ENCODE data around the gene AKT1. TPM values are rescaled to one million over a fixed set of nuclear protein-coding genes. Genes with fewer than 3 reads are reported as not detected.

AKT1 gene
- total and polyA plus RNA-seq, 4 donors = 30.6 to 192 (median 58.7) TPM

Other genes with a start within 250 kb of the AKT1 start
- 1 to 10 TPM in 1 of 2 donors, under 1 TPM in 1; 0.09 to 2.8 TPM for gene C14orf180, start 216.0 kb downstream of the AKT1 start, total RNA-seq
- 1 to 10 TPM; 3.0 to 4.0 TPM for gene C14orf180, start 216.0 kb downstream of the AKT1 start, polyA plus RNA-seq
- under 1 TPM in 1 of 2 donors, not detected in 1; 0.37 TPM for gene TMEM179, start 191.0 kb downstream of the AKT1 start, total RNA-seq
- under 1 TPM in 1 of 2 donors, not detected in 1; 0.12 TPM for gene TMEM179, start 191.0 kb downstream of the AKT1 start, polyA plus RNA-seq
- 10 to 100 TPM; 13.1 to 35.8 TPM for gene INF2, start 106.1 kb downstream of the AKT1 start, total RNA-seq
- 10 to 100 TPM; 15.1 to 51.6 TPM for gene INF2, start 106.1 kb downstream of the AKT1 start, polyA plus RNA-seq
- 10 to 100 TPM in 1 of 2 donors, 1 to 10 TPM in 1; 1.8 to 13.3 TPM for gene ADSS1, start 71.5 kb downstream of the AKT1 start, total RNA-seq
- gene ADSS1, start 71.5 kb downstream of the AKT1 start, polyA plus RNA-seq = 10 to 100 TPM; 11.0 to 18.8 TPM
- 10 to 100 TPM; 67.4 to 90.4 TPM for gene SIVA1, start 42.6 kb downstream of the AKT1 start, total RNA-seq
- 100 to 1,000 TPM; 109 to 115 TPM for gene SIVA1, start 42.6 kb downstream of the AKT1 start, polyA plus RNA-seq
- 1 to 10 TPM; 5.4 to 9.4 TPM for gene ZBTB42, start 5.4 kb upstream of the AKT1 start, total RNA-seq
- gene ZBTB42, start 5.4 kb upstream of the AKT1 start, polyA plus RNA-seq = 1 to 10 TPM; 1.5 to 4.4 TPM
- 10 to 100 TPM in 1 of 2 donors, 1 to 10 TPM in 1; 3.4 to 10.9 TPM for gene CEP170B, start 69.5 kb upstream of the AKT1 start, total RNA-seq
- gene CEP170B, start 69.5 kb upstream of the AKT1 start, polyA plus RNA-seq = 10 to 100 TPM in 1 of 2 donors, 1 to 10 TPM in 1; 1.5 to 10.1 TPM
- gene PLD4, start 129.1 kb upstream of the AKT1 start, total RNA-seq = 10 to 100 TPM in 1 of 2 donors, under 1 TPM in 1; under 0.01 to 14.5 TPM
- under 1 TPM; 0.31 to 0.39 TPM for gene PLD4, start 129.1 kb upstream of the AKT1 start, polyA plus RNA-seq
- gene AHNAK2, start 182.6 kb upstream of the AKT1 start, total RNA-seq = 1 to 10 TPM in 1 of 2 donors, under 1 TPM in 1; 0.05 to 2.6 TPM
- 1 to 10 TPM in 1 of 2 donors, under 1 TPM in 1; 0.40 to 1.9 TPM for gene AHNAK2, start 182.6 kb upstream of the AKT1 start, polyA plus RNA-seq
- 1 to 10 TPM in 1 of 2 donors, under 1 TPM in 1; 0.98 to 3.5 TPM for gene CLBA1, start 190.0 kb upstream of the AKT1 start, total RNA-seq
- 1 to 10 TPM; 1.0 to 3.9 TPM for gene CLBA1, start 190.0 kb upstream of the AKT1 start, polyA plus RNA-seq
- 10 to 100 TPM in 1 of 2 donors, 1 to 10 TPM in 1; 2.9 to 34.5 TPM for gene CDCA4, start 225.3 kb upstream of the AKT1 start, total RNA-seq
- 1 to 10 TPM; 1.2 to 2.5 TPM for gene CDCA4, start 225.3 kb upstream of the AKT1 start, polyA plus RNA-seq

Data from liver (tissue), 4 donors.